Measurements from ENCODE around the gene TRNP1. TPM values are rescaled to one million over a fixed set of nuclear protein-coding genes. Genes with fewer than 3 reads are reported as not detected.

TRNP1 gene
- total RNA-seq, 1 donor: 1.2 TPM

- Histone ChIP-seq H3K27me3 (ENCODE audit: insufficient read depth, low read length) (peaks cover 28% of the 10 kb centered on the region), H3K9me3 (ENCODE audit: low read depth, low read length) (no peaks in the 10 kb centered on the region), H3K4me3 (ENCODE audit: low read length) (peak within 1 kb of the TSS; percentile 43), H3K4me1 (ENCODE audit: insufficient read depth, low read length) (peaks cover 16% of the 10 kb centered on the region)
Measured at GRCh38 chr1:26959722-26960624, 33.5 kb upstream of the TRNP1 start, which contains the start of gene KDF1. TSS of gene KDF1 (minus strand) at chr1:26960468. CDS start at chr1:26952380, 8,088 bp downstream.

GRCh38 chr1:26960625-26960966 lies 32.9 kb upstream of the TRNP1 start:
- Histone ChIP-seq H3K4me3 (ENCODE audit: low read length) (no peak overlapping the region), H3K4me1 (ENCODE audit: insufficient read depth, low read length) (peaks cover 16% of the 10 kb centered on the region), H3K27me3 (ENCODE audit: insufficient read depth, low read length) (peaks cover 28% of the 10 kb centered on the region), H3K9me3 (ENCODE audit: low read depth, low read length) (no peaks in the 10 kb centered on the region)

GRCh38 chr1:26961826-26962225 lies 31.7 kb upstream of the TRNP1 start:
- peaks cover 16% of the 10 kb centered on the region for H3K4me1 ChIP-seq (ENCODE audit: insufficient read depth, low read length)
- no peaks in the 10 kb centered on the region for H3K9me3 ChIP-seq (ENCODE audit: low read depth, low read length)
- H3K4me3 ChIP-seq (ENCODE audit: low read length): no peak overlapping the region
- H3K27me3 ChIP-seq (ENCODE audit: insufficient read depth, low read length): peaks cover 30% of the 10 kb centered on the region

GRCh38 chr1:26965213-26965612 lies 28.3 kb upstream of the TRNP1 start:
- no peak overlapping the region for H3K4me3 ChIP-seq (ENCODE audit: low read length)
- H3K9me3 ChIP-seq (ENCODE audit: low read depth, low read length): no peaks in the 10 kb centered on the region
- H3K27me3 ChIP-seq (ENCODE audit: insufficient read depth, low read length): peaks cover 15% of the 10 kb centered on the region
- H3K4me1 ChIP-seq (ENCODE audit: insufficient read depth, low read length): peaks cover 6% of the 10 kb centered on the region

GRCh38 chr1:26965628-26966027 lies 27.9 kb upstream of the TRNP1 start:
- no peak overlapping the region for H3K4me3 ChIP-seq (ENCODE audit: low read length)
- H3K9me3 ChIP-seq (ENCODE audit: low read depth, low read length): no peaks in the 10 kb centered on the region
- H3K27me3 ChIP-seq (ENCODE audit: insufficient read depth, low read length): peaks cover 11% of the 10 kb centered on the region
- peaks cover 2% of the 10 kb centered on the region for H3K4me1 ChIP-seq (ENCODE audit: insufficient read depth, low read length)

- Histone ChIP-seq H3K4me3 (ENCODE audit: low read length) (no peak overlapping the region), H3K4me1 (ENCODE audit: insufficient read depth, low read length) (no peaks in the 10 kb centered on the region), H3K9me3 (ENCODE audit: low read depth, low read length) (no peaks in the 10 kb centered on the region), H3K27me3 (ENCODE audit: insufficient read depth, low read length) (peaks cover 2% of the 10 kb centered on the region)
Measured at GRCh38 chr1:26970810-26971209, 22.7 kb upstream of the TRNP1 start.

- Histone ChIP-seq H3K4me1 (ENCODE audit: insufficient read depth, low read length) (no peaks in the 10 kb centered on the region), H3K9me3 (ENCODE audit: low read depth, low read length) (no peaks in the 10 kb centered on the region)
Measured at GRCh38 chr1:26971590-26971989, 21.9 kb upstream of the TRNP1 start.

GRCh38 chr1:26972390-26972789 lies 21.1 kb upstream of the TRNP1 start:
- Histone ChIP-seq H3K9me3 (ENCODE audit: low read depth, low read length) (no peaks in the 10 kb centered on the region), H3K27me3 (ENCODE audit: insufficient read depth, low read length) (no peaks in the 10 kb centered on the region), H3K4me3 (ENCODE audit: low read length) (no peak overlapping the region), H3K4me1 (ENCODE audit: insufficient read depth, low read length) (no peaks in the 10 kb centered on the region)

More at GRCh38 chr1:26971590-26971989, 21.9 kb upstream of the TRNP1 start:
- H3K27me3 ChIP-seq (ENCODE audit: insufficient read depth, low read length): peaks cover under 1% of the 10 kb centered on the region
- no peak overlapping the region for H3K4me3 ChIP-seq (ENCODE audit: low read length)

- no peak overlapping the region for H3K4me3 ChIP-seq (ENCODE audit: low read length)
- H3K9me3 ChIP-seq (ENCODE audit: low read depth, low read length): no peaks in the 10 kb centered on the region
- H3K27me3 ChIP-seq (ENCODE audit: insufficient read depth, low read length): no peaks in the 10 kb centered on the region
- H3K4me1 ChIP-seq (ENCODE audit: insufficient read depth, low read length): no peaks in the 10 kb centered on the region
Measured at GRCh38 chr1:26972821-26973220, 20.7 kb upstream of the TRNP1 start.

GRCh38 chr1:26976621-26977510 lies 16.6 kb upstream of the TRNP1 start:
- Histone ChIP-seq H3K9me3 (ENCODE audit: low read depth, low read length) (no peaks in the 10 kb centered on the region), H3K27me3 (ENCODE audit: insufficient read depth, low read length) (no peaks in the 10 kb centered on the region), H3K4me3 (ENCODE audit: low read length) (no peak overlapping the region), H3K4me1 (ENCODE audit: insufficient read depth, low read length) (no peaks in the 10 kb centered on the region)

- Histone ChIP-seq H3K4me3 (ENCODE audit: low read length) (no peak overlapping the region), H3K27me3 (ENCODE audit: insufficient read depth, low read length) (peaks cover 3% of the 10 kb centered on the region), H3K4me1 (ENCODE audit: insufficient read depth, low read length) (no peaks in the 10 kb centered on the region), H3K9me3 (ENCODE audit: low read depth, low read length) (no peaks in the 10 kb centered on the region)
Measured at GRCh38 chr1:26978901-26979300, 14.6 kb upstream of the TRNP1 start.

- H3K4me1 ChIP-seq (ENCODE audit: insufficient read depth, low read length): no peaks in the 10 kb centered on the region
Measured at GRCh38 chr1:26981146-26981846, 12.2 kb upstream of the TRNP1 start.

GRCh38 chr1:26983863-26984262 lies 9.6 kb upstream of the TRNP1 start:
- Histone ChIP-seq H3K4me3 (ENCODE audit: low read length) (no peak overlapping the region), H3K4me1 (ENCODE audit: insufficient read depth, low read length) (no peaks in the 10 kb centered on the region), H3K27me3 (ENCODE audit: insufficient read depth, low read length) (peaks cover 3% of the 10 kb centered on the region), H3K9me3 (ENCODE audit: low read depth, low read length) (no peaks in the 10 kb centered on the region)

More at GRCh38 chr1:26981146-26981846, 12.2 kb upstream of the TRNP1 start:
- Histone ChIP-seq H3K27me3 (ENCODE audit: insufficient read depth, low read length) (peaks cover 3% of the 10 kb centered on the region), H3K4me3 (ENCODE audit: low read length) (no peak overlapping the region), H3K9me3 (ENCODE audit: low read depth, low read length) (no peaks in the 10 kb centered on the region)

GRCh38 chr1:26984291-26984690 lies 9.2 kb upstream of the TRNP1 start:
- Histone ChIP-seq H3K27me3 (ENCODE audit: insufficient read depth, low read length) (peaks cover 3% of the 10 kb centered on the region), H3K4me1 (ENCODE audit: insufficient read depth, low read length) (no peaks in the 10 kb centered on the region), H3K4me3 (ENCODE audit: low read length) (no peak overlapping the region), H3K9me3 (ENCODE audit: low read depth, low read length) (no peaks in the 10 kb centered on the region)

GRCh38 chr1:26986658-26987057 lies 6.8 kb upstream of the TRNP1 start:
- Histone ChIP-seq H3K27me3 (ENCODE audit: insufficient read depth, low read length) (peaks cover 9% of the 10 kb centered on the region), H3K4me1 (ENCODE audit: insufficient read depth, low read length) (peaks cover 10% of the 10 kb centered on the region), H3K4me3 (ENCODE audit: low read length) (no peak overlapping the region), H3K9me3 (ENCODE audit: low read depth, low read length) (no peaks in the 10 kb centered on the region)
